Keratinocyte (primary cell): Measurements from ENCODE around the gene OR6C75. TPM values are rescaled to one million over a fixed set of nuclear protein-coding genes. Genes with fewer than 3 reads are reported as not detected.

Source experiments
- DNase-seq: peaks from one replicate; pipeline ENCODE4 v3.0.0-alpha.2; 2011; ENCODE audit warnings: low read depth, missing footprints, low spot score
- FAIRE-seq: peaks from 2 replicates; lab custom pipeline; 2011; peaks lifted over from hg19 to GRCh38; lab: Jason Lieb, UNC
- H2AFZ ChIP-seq: 2 replicates; pipeline ENCODE4 v1.6.0; 2012; ENCODE audit warnings: low read length, control low read depth, inconsistent platforms; ENCODE audit not compliant: control insufficient read depth
- H3K27ac ChIP-seq: 2 replicates; pipeline ENCODE4 v1.5.1; 2011; ENCODE audit warnings: low read length; ENCODE audit not compliant: control insufficient read depth, insufficient read depth
- H3K27me3 ChIP-seq: 3 replicates; pipeline ENCODE4 v1.6.0; 2011; ENCODE audit warnings: low read length; ENCODE audit not compliant: control insufficient read depth, insufficient read depth; ENCODE audit errors: extremely low read depth
- H3K36me3 ChIP-seq, 2 experiments: 2 replicates in 1 of 2; 3 replicates in 1 of 2; pipeline ENCODE4 v1.5.1; 2011; ENCODE audit warnings: low read length in 2 of 2, mild to moderate bottlenecking in 1 of 2; ENCODE audit not compliant: control insufficient read depth in 2 of 2, insufficient read depth in 2 of 2; ENCODE audit errors: extremely low read depth in 1 of 2
- H3K4me1 ChIP-seq: 3 replicates; pipeline ENCODE4 v1.5.1; 2011; ENCODE audit warnings: low read length; ENCODE audit not compliant: control insufficient read depth, insufficient read depth; ENCODE audit errors: extremely low read depth
- H3K4me2 ChIP-seq: 3 replicates; pipeline ENCODE4 v1.6.0; 2011; ENCODE audit warnings: low read depth, low read length; ENCODE audit not compliant: control insufficient read depth, insufficient read depth; ENCODE audit errors: extremely low read depth
- H3K4me3 ChIP-seq, 3 experiments: fragments of 200-600 bp in 1 of 3; sonication (generic) in 1 of 3; 2 replicates in 2 of 3; 3 replicates in 1 of 3; pipeline ENCODE4 v1.5.1; 2011 to 2016; ENCODE audit warnings: low read length in 3 of 3, mild to moderate bottlenecking in 3 of 3, control low read depth in 2 of 3, inconsistent platforms in 1 of 3, low read depth in 1 of 3, mixed read lengths in 1 of 3, mixed run types in 1 of 3, moderate library complexity in 1 of 3; ENCODE audit not compliant: control insufficient read depth in 2 of 3, insufficient read depth in 2 of 3; ENCODE audit errors: extremely low read depth in 1 of 3
- H3K79me2 ChIP-seq: 2 replicates; pipeline ENCODE4 v1.6.0; 2012; ENCODE audit warnings: low read length; ENCODE audit not compliant: control insufficient read depth, insufficient read depth
- H3K9ac ChIP-seq: 3 replicates; pipeline ENCODE4 v1.6.0; 2011; ENCODE audit warnings: low read length; ENCODE audit not compliant: control insufficient read depth, insufficient read depth; ENCODE audit errors: extremely low read depth
- H3K9me1 ChIP-seq: 3 replicates; pipeline ENCODE4 v1.6.0; 2011; ENCODE audit warnings: low read length; ENCODE audit not compliant: control insufficient read depth, insufficient read depth; ENCODE audit errors: extremely low read depth
- H3K9me3 ChIP-seq: 2 replicates; pipeline ENCODE4 v1.5.1; 2012; ENCODE audit warnings: low read depth, low read length; ENCODE audit not compliant: control insufficient read depth
- H4K20me1 ChIP-seq: 3 replicates; pipeline ENCODE4 v1.6.0; 2011; ENCODE audit warnings: low read length; ENCODE audit not compliant: control insufficient read depth, insufficient read depth; ENCODE audit errors: extremely low read depth
- CTCF ChIP-seq, 3 experiments: IDR thresholded peaks in 1 of 3; conservative IDR thresholded peaks in 1 of 3; optimal IDR thresholded peaks in 1 of 3; 2 replicates in 2 of 3; 3 replicates in 1 of 3; pipeline versions ENCODE3 to v1.5.1; 2011; ENCODE audit warnings: low read length in 3 of 3, mild to moderate bottlenecking in 3 of 3, moderate library complexity in 2 of 3, control low read depth in 1 of 3, inconsistent platforms in 1 of 3; ENCODE audit not compliant: insufficient read depth in 2 of 3; ENCODE audit errors: extremely low read depth in 1 of 3
- EZH2 ChIP-seq: IDR thresholded peaks from one replicate; pipeline ENCODE4 v1.6.1; 2012; ENCODE audit warnings: inconsistent platforms, mild to moderate bottlenecking, low read length, moderate library complexity
- dilution Hi-C: fragments of 300-500 bp; cut with MboI; formaldehyde crosslinking; loops from one replicate; pipeline ENCODE4 v1.7.0; 2020; ENCODE audit warnings: low sequenced_read_pairs; ENCODE audit not compliant: extremely low pct_ligation_motif_present
- polyA plus RNA-seq, 5 experiments: library from polyadenylated mRNA; depleted of rRNA in 3 of 5; stranded (reverse) in 3 of 5; stranded (forward) in 1 of 5; unstranded in 1 of 5; fragments of >200 nt; gene quantifications; 1 replicate in 1 of 5; 2 replicates in 3 of 5; 3 replicates in 1 of 5; pipeline versions ENCODE4 v1.2.1 to v1.2.3, GENCODE V29; 2011 to 2012; ENCODE audit warnings: missing spikeins in 2 of 5, low read depth in 1 of 5, low replicate concordance in 1 of 5

OR6C75 gene
- polyA plus RNA-seq, 1 donor (not counting 4 experiments of a cell fraction or from before 2014, with no cell fraction given) = not detected

DNA sequence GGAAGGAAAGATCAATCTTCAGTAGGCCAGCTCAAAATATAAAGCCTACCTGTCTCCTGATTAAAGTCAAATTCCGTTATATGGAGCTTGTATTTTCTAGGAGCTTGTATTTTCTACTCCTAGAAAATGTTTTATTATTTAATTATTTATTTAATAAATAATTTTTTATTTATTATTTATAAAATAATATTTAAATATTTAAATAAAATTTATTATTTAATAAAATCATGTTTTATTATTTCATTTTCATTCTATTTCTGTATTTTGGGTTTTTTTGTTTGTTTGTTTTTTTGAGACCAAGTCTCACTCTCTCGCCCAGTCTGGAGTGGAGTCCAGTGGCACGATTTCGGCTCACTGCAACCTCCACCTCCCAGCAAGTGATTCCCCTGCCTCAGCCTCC is 9.7 kb downstream of the OR6C75 start:
- no peaks in the 10 kb centered on the region for H3K27me3 ChIP-seq
- H4K20me1 ChIP-seq = no peaks in the 10 kb centered on the region
- H3K36me3 ChIP-seq = no peaks in the 10 kb centered on the region
- no peaks in the 10 kb centered on the region for H3K9me1 ChIP-seq
- no peaks in the 10 kb centered on the region for H3K4me1 ChIP-seq
- no peak for FAIRE-seq
- no peak overlapping the region for H3K4me2 ChIP-seq
- H3K9me3 ChIP-seq = no peaks in the 10 kb centered on the region
- TF ChIP-seq CTCF (optimal IDR thresholded peaks at IDR 0.05 in 1 of 3, IDR thresholded peaks at IDR 0.05 in 1 of 3, conservative IDR thresholded peaks at IDR 0.05 in 1 of 3; ENCODE audit: extremely low read depth in 1 of 3, insufficient read depth in 2 of 3, low read length in 3 of 3) (no peak), EZH2 (no peak)
- H3K27ac ChIP-seq = no peak overlapping the region
- H3K9ac ChIP-seq = no peak overlapping the region
- DNase-seq = no peak
- H3K4me3 ChIP-seq = no peak overlapping the region
- dilution Hi-C loops = no loop called here
- H3K79me2 ChIP-seq = no peaks in the 10 kb centered on the region
- no peak overlapping the region for H2AFZ ChIP-seq

GRCh38 chr12:55385891-55386290 is 23.1 kb downstream of the OR6C75 start:
- no peak overlapping the region for H3K4me3 ChIP-seq
- H4K20me1 ChIP-seq = no peaks in the 10 kb centered on the region
- H3K9me3 ChIP-seq = no peaks in the 10 kb centered on the region
- no peaks in the 10 kb centered on the region for H3K79me2 ChIP-seq
- H3K4me1 ChIP-seq = no peaks in the 10 kb centered on the region
- dilution Hi-C loops = no loop called here
- no peaks in the 10 kb centered on the region for H3K27me3 ChIP-seq
- H3K9me1 ChIP-seq = no peaks in the 10 kb centered on the region
- no peaks in the 10 kb centered on the region for H3K36me3 ChIP-seq
- FAIRE-seq (no peak), DNase-seq (no peak)
- H3K9ac ChIP-seq = no peak overlapping the region
- no peak overlapping the region for H2AFZ ChIP-seq
- H3K27ac ChIP-seq = no peak overlapping the region
- no peak overlapping the region for H3K4me2 ChIP-seq
- no peak for TF ChIP-seq CTCF (optimal IDR thresholded peaks at IDR 0.05 in 1 of 3, IDR thresholded peaks at IDR 0.05 in 1 of 3, conservative IDR thresholded peaks at IDR 0.05 in 1 of 3; ENCODE audit: extremely low read depth in 1 of 3, insufficient read depth in 2 of 3, low read length in 3 of 3)
- TF ChIP-seq EZH2 = no peak
